GM12892 (cell line): ENCODE measurements around the gene ERC1.

Experiments used
- DNase-seq: peaks from one replicate; pipeline ENCODE4 v3.0.0; 2011; ENCODE audit not compliant: insufficient read length
- FAIRE-seq: peaks from 2 replicates; lab custom pipeline; 2011; peaks lifted over from hg19 to GRCh38; lab: Jason Lieb, UNC
- POLR2A ChIP-seq: IDR thresholded peaks from 2 replicates; pipeline ENCODE4 v1.6.1; 2011; ENCODE audit warnings: low read depth, low read length, control low read depth
- POLR2AphosphoS5 ChIP-seq: IDR thresholded peaks from 2 replicates; pipeline ENCODE4 v1.6.1; 2011; ENCODE audit warnings: low read depth, low read length, control low read depth
- TAF1 ChIP-seq: IDR thresholded peaks from 2 replicates; pipeline ENCODE4 v1.6.1; 2011; ENCODE audit warnings: low read depth, mild to moderate bottlenecking, control low read depth, low read length, borderline replicate concordance

The ERC1 gene

DNA sequence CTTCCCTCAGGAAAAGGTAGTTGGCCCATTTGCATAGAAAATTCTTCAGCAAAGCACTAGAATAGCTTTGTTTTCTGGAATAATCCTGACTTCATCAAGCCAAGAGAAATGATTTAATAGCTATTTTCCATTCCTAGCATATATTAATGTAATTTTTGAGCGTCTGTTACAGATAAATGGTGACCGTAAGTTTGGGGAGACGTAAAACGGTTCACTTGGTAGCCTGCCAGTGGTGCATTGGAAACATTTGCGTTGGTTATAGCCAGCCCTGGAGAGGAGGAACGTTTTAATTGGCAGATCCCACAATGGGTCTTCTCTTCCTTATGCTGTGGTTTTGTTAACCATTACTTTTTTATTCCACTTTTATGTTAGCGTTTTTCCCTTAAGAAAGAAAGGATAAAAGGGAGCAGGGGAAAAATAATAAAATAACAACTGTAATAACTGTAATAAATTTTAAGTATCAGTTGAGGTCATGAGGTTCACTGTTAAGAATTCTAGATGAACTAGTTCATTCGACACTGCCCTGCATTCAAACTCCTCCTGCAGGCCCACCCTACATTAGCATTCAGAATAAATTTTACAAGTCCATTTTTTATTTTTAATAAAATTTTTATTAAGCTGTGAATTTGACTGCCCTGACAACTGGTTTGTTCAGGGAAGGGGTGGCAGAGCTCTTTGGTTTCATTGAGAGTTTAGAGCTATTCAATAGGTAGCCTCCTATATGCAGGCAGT, 300.7 kb downstream of the ERC1 start:
- FAIRE-seq (no peak), DNase-seq (no peak)
- TF ChIP-seq TAF1: no peak
- no peak for TF ChIP-seq POLR2A
- TF ChIP-seq POLR2AphosphoS5: no peak

GRCh38 chr12:1293901-1294300, 302.9 kb downstream of the ERC1 start:
- DNase-seq (no peak), FAIRE-seq (no peak)
- TF ChIP-seq POLR2A (no peak), POLR2AphosphoS5 (no peak), TAF1 (no peak)

DNA sequence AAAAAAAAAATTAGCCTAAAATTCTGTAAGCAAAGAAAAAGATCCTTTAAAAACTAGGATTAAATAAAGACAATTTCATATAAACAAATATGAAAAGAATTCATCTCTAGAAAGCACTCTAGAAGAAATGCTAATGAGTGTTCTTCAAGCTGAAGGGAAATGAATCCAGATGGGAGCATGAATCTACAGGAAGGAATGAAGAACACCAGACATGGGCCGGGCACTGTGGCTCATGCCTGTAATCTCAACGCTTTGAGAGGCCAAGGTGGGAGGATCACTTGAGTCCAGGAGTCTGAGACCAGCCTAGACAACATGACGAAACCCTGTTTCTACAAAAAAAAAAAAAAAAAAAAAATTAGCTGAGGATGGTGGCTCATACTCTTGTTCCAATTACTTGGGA, 306.2 kb downstream of the ERC1 start:
- no peak for FAIRE-seq
- no peak for DNase-seq

DNA sequence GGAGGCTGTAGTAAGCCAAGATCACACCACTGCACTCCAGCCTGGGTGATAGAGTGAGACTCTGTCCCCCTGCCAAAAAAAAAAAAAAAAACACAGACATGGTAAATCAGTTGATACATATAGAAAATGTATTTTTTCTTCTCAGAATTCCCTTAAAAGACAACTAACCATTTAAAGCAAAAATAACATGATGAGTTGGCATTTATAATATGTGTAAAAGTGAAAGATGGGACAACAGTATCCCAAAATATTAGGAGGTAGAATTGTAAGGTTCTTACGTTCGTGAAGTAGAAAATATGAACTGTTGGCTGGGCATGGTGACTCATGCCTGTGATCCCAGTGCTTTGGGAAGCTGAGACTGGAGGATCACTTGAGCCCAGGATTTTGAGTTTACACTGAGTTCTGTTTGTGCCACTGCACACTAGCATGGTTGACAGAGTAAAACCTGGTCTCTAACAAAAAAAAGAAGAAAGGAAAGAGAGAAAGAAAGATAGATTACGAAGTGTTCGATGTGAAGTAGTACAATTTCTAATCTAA, 306.7 kb downstream of the ERC1 start:
- TF ChIP-seq TAF1: no peak
- TF ChIP-seq POLR2AphosphoS5: no peak
- no peak for TF ChIP-seq POLR2A
- DNase-seq (no peak), FAIRE-seq (no peak)

More for the DNA sequence above, 306.2 kb downstream of the ERC1 start:
- TF ChIP-seq TAF1 (no peak), POLR2A (no peak), POLR2AphosphoS5 (no peak)

DNA sequence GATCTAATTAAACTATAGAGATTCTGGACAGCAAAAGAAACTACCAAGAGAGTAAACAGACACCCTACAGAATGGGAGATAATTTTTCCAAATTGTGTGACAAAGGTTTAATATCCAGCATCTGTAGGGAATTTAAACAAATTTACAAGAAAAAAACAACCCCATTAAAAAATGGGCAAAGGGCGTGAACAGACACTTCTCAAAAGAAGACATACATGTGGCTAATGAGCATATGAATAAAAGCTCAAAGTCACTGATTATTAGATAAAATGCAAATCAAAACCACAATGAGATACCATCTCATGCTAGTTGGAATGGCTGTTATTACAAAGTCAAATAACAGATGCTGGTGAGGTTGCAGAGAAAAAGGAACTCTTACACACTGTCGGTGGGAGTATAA, 309.4 kb downstream of the ERC1 start:
- FAIRE-seq: no peak
- DNase-seq: no peak
- TF ChIP-seq POLR2AphosphoS5: no peak
- no peak for TF ChIP-seq TAF1
- TF ChIP-seq POLR2A: no peak

DNA sequence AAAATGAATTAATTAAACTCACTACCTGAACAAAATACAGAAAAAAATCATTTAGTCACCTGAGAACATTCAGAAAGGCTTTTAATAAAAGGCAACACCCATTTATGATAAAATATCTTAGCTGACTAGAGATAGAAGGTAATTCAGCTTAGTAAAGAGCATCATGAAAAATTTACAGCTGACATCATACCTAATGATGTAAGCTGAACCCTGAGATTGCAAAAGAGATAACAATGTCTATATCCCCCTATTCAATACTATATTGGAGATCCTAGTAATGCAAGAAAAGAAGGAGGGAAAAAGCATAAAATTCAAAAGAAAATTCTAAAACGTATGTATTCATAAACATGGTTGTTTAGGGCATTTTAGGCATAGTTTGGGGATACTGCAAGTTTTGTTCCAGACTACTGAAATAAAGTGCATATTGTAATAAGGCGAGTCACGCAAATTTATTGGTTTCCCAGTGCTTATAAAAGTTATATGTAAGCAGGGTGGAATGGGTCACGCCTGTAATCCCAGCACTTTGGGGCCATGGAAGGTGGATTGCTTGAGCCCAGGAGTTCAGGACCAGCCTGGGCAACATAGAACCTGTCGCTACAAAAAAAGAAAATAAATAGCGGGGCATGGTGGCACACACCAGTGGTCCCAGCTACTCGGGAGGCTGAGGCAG, 311.3 kb downstream of the ERC1 start:
- TF ChIP-seq POLR2A (no peak), POLR2AphosphoS5 (no peak), TAF1 (no peak)
- DNase-seq: no peak
- no peak for FAIRE-seq

DNA sequence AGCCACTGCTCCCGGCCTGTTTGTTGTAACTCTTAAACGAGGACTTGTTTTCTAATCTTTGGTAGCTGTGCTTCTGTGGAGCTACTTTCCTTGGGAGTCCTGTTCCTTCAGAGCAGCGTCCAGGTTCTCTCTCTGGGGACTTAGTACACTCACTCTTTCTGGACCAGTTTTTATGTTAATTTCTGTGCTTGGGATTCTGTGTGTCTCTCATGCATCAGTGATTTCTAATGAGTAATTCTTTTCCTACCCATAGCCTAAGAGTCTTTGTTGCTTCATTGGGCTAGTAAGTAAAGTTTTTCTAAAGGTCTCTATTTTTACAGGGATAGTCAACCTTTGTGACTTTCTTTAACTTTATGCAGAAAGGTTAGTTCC, 314.0 kb downstream of the ERC1 start:
- DNase-seq (no peak), FAIRE-seq (no peak)
- TF ChIP-seq POLR2AphosphoS5 (no peak), POLR2A (no peak), TAF1 (no peak)

DNA sequence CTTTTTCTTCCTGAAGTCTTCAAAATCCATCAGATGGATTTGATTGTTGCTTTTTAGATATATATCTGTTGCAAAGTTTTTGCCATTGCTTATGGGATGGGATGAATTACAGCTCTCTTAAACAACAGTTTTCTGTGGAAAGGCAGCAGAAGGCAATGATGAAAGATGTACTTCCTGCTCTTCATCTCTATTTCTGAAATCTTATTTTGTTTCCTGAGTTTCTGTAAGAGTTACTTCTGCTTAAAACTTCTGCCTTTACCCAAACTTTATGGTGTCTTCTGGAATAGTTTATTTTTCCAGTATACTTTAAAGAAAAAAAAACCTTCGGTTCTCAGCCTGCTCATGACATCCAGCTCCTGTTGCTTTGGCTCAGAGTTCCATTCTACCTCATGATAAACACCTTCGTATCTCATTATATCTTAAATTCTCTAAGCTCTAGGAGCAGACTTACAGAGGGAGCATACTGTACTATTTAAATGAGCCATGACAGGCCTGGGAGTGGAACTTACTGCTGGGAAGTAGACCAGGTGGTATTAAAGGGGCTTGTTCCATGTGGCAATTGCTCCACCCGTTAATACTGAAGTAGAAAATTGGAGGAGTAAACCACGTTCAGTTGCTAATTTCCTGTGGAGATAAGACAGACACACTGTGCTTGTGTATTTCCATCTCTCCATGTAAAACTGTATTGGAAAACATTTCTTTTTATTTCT, 314.9 kb downstream of the ERC1 start:
- FAIRE-seq: no peak
- no peak for DNase-seq
- TF ChIP-seq TAF1 (no peak), POLR2AphosphoS5 (no peak), POLR2A (no peak)

- no peak for FAIRE-seq
- DNase-seq: no peak
- TF ChIP-seq TAF1 (no peak), POLR2AphosphoS5 (no peak), POLR2A (no peak)
Observed at GRCh38 chr12:1306817-1307216, 315.8 kb downstream of the ERC1 start.

- TF ChIP-seq POLR2AphosphoS5 (no peak), POLR2A (no peak), TAF1 (no peak)
- DNase-seq: no peak
- FAIRE-seq: no peak
Observed at GRCh38 chr12:1307796-1308195, 316.8 kb downstream of the ERC1 start.

DNA sequence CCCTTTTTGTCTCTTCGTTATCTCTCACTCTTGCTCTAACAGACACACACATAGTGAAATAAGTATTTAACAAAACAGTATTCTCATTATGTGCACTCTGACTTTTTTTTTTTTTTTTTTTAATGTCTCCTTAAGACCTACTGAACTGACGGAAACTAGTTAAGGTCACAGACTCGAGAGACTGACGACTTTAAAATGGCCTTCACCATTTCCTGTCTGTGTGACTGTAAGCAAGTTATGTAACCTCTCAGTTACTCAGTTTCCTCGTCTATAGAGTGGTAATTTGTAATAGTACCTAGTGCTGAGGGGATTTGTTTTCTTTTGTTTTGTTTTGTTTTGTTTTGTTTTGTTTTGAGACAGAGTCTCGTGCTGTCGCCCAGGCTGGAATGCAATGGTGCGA, 318.6 kb downstream of the ERC1 start:
- TF ChIP-seq POLR2AphosphoS5: no peak
- TF ChIP-seq TAF1: no peak
- TF ChIP-seq POLR2A: no peak
- FAIRE-seq (no peak), DNase-seq (no peak)
